ENCODE results near the gene PDE6B. TPM values are rescaled to one million over a fixed set of nuclear protein-coding genes. Genes with fewer than 3 reads are reported as not detected.
"Not testable (repeated sequence)": the region's sequence is repeated elsewhere in the genome, so short reads cannot be mapped to it uniquely, and the experiment has no call there.

The PDE6B gene
- total RNA-seq, 1 donor from 2014 or later = 13.3 TPM

GRCh38 chr4:642366-642765, 17.0 kb downstream of the PDE6B start:
- H3K36me3 Mint-ChIP-seq (ENCODE audit: low read depth); H3K27ac Mint-ChIP-seq; intact Hi-C loops (cut with micrococcal nuclease); H3K27me3 Mint-ChIP-seq (ENCODE audit: low read depth); H3K4me3 Mint-ChIP-seq (ENCODE audit: low read depth); DNase-seq (ENCODE audit: low spot score); H3K9me3 Mint-ChIP-seq; H3K4me1 Mint-ChIP-seq (ENCODE audit: low read depth): not testable (repeated sequence)

GRCh38 chr4:646460-646859, 21.1 kb downstream of the PDE6B start:
- Mint-ChIP-seq H3K36me3 (ENCODE audit: low read depth) (no peaks in the 10 kb centered on the region), H3K9me3 (peaks cover 9% of the 10 kb centered on the region), H3K27me3 (ENCODE audit: low read depth) (no peaks in the 10 kb centered on the region), H3K27ac (no peak overlapping the region), H3K4me1 (ENCODE audit: low read depth) (peaks cover 1% of the 10 kb centered on the region), H3K4me3 (ENCODE audit: low read depth) (peak overlapping the region; percentile 58)
- no peak for DNase-seq (ENCODE audit: low spot score)
- intact Hi-C loops (cut with micrococcal nuclease) = no loop called here

GRCh38 chr4:647481-647880, 22.1 kb downstream of the PDE6B start:
- Mint-ChIP-seq H3K9me3 (peaks cover 9% of the 10 kb centered on the region), H3K4me1 (ENCODE audit: low read depth) (peaks cover 1% of the 10 kb centered on the region), H3K36me3 (ENCODE audit: low read depth) (no peaks in the 10 kb centered on the region), H3K4me3 (ENCODE audit: low read depth) (no peak overlapping the region), H3K27me3 (ENCODE audit: low read depth) (no peaks in the 10 kb centered on the region), H3K27ac (no peak overlapping the region)
- intact Hi-C loops (cut with micrococcal nuclease) = no loop called here
- no peak for DNase-seq (ENCODE audit: low spot score)

GRCh38 chr4:648579-649292, 23.4 kb downstream of the PDE6B start:
- H3K4me1 Mint-ChIP-seq (ENCODE audit: low read depth) = peaks cover 1% of the 10 kb centered on the region
- H3K9me3 Mint-ChIP-seq = peaks cover 4% of the 10 kb centered on the region
- no peaks in the 10 kb centered on the region for H3K36me3 Mint-ChIP-seq (ENCODE audit: low read depth)
- H3K4me3 Mint-ChIP-seq (ENCODE audit: low read depth) = no peak overlapping the region
- intact Hi-C loops (cut with micrococcal nuclease) = no loop called here
- no peak for DNase-seq (ENCODE audit: low spot score)
- no peak overlapping the region for H3K27ac Mint-ChIP-seq
- no peaks in the 10 kb centered on the region for H3K27me3 Mint-ChIP-seq (ENCODE audit: low read depth)

GRCh38 chr4:649293-649625, 23.9 kb downstream of the PDE6B start:
- intact Hi-C loops (cut with micrococcal nuclease) = no loop called here
- Mint-ChIP-seq H3K27ac (no peak overlapping the region), H3K36me3 (ENCODE audit: low read depth) (no peaks in the 10 kb centered on the region), H3K27me3 (ENCODE audit: low read depth) (no peaks in the 10 kb centered on the region), H3K4me1 (ENCODE audit: low read depth) (peaks cover 1% of the 10 kb centered on the region), H3K4me3 (ENCODE audit: low read depth) (no peak overlapping the region), H3K9me3 (no peaks in the 10 kb centered on the region)
- no peak for DNase-seq (ENCODE audit: low spot score)

- H3K4me1 Mint-ChIP-seq (ENCODE audit: low read depth) = peaks cover 1% of the 10 kb centered on the region
Measured at GRCh38 chr4:649751-650310, 24.5 kb downstream of the PDE6B start.

GRCh38 chr4:650461-650860, 25.1 kb downstream of the PDE6B start:
- Mint-ChIP-seq H3K27ac (no peak overlapping the region), H3K9me3 (no peaks in the 10 kb centered on the region), H3K36me3 (ENCODE audit: low read depth) (no peaks in the 10 kb centered on the region), H3K4me1 (ENCODE audit: low read depth) (peaks cover 1% of the 10 kb centered on the region), H3K4me3 (ENCODE audit: low read depth) (no peak overlapping the region), H3K27me3 (ENCODE audit: low read depth) (no peaks in the 10 kb centered on the region)
- DNase-seq (ENCODE audit: low spot score) = no peak
- intact Hi-C loops (cut with micrococcal nuclease) = no loop called here

More at GRCh38 chr4:649751-650310, 24.5 kb downstream of the PDE6B start:
- no peaks in the 10 kb centered on the region for H3K27me3 Mint-ChIP-seq (ENCODE audit: low read depth)
- H3K27ac Mint-ChIP-seq = no peak overlapping the region
- no peaks in the 10 kb centered on the region for H3K9me3 Mint-ChIP-seq
- H3K36me3 Mint-ChIP-seq (ENCODE audit: low read depth) = no peaks in the 10 kb centered on the region
- H3K4me3 Mint-ChIP-seq (ENCODE audit: low read depth) = no peak overlapping the region
- no peak for DNase-seq (ENCODE audit: low spot score)
- intact Hi-C loops (cut with micrococcal nuclease) = no loop called here

GRCh38 chr4:650951-651883, 25.8 kb downstream of the PDE6B start:
- no peak for DNase-seq (ENCODE audit: low spot score)
- intact Hi-C loops (cut with micrococcal nuclease) = no loop called here
- Mint-ChIP-seq H3K4me3 (ENCODE audit: low read depth) (no peak overlapping the region), H3K27me3 (ENCODE audit: low read depth) (no peaks in the 10 kb centered on the region), H3K27ac (no peak overlapping the region), H3K9me3 (no peaks in the 10 kb centered on the region), H3K4me1 (ENCODE audit: low read depth) (peaks cover 1% of the 10 kb centered on the region), H3K36me3 (ENCODE audit: low read depth) (no peaks in the 10 kb centered on the region)

- Mint-ChIP-seq H3K4me1 (ENCODE audit: low read depth) (no peaks in the 10 kb centered on the region), H3K27ac (no peak overlapping the region), H3K36me3 (ENCODE audit: low read depth) (no peaks in the 10 kb centered on the region), H3K4me3 (ENCODE audit: low read depth) (no peak overlapping the region), H3K9me3 (no peaks in the 10 kb centered on the region), H3K27me3 (ENCODE audit: low read depth) (no peaks in the 10 kb centered on the region)
- DNase-seq (ENCODE audit: low spot score) = no peak
- intact Hi-C loops (cut with micrococcal nuclease) = no loop called here
Measured at GRCh38 chr4:651884-652642, 26.7 kb downstream of the PDE6B start.

GRCh38 chr4:653080-653821, 27.9 kb downstream of the PDE6B start:
- Mint-ChIP-seq H3K9me3 (no peaks in the 10 kb centered on the region), H3K27ac (no peak overlapping the region), H3K36me3 (ENCODE audit: low read depth) (no peaks in the 10 kb centered on the region), H3K4me1 (ENCODE audit: low read depth) (no peaks in the 10 kb centered on the region), H3K27me3 (ENCODE audit: low read depth) (no peaks in the 10 kb centered on the region), H3K4me3 (ENCODE audit: low read depth) (no peak overlapping the region)
- intact Hi-C loops (cut with micrococcal nuclease) = no loop called here
- no peak for DNase-seq (ENCODE audit: low spot score)

- H3K4me3 Mint-ChIP-seq (ENCODE audit: low read depth) = no peak overlapping the region
- H3K4me1 Mint-ChIP-seq (ENCODE audit: low read depth) = no peaks in the 10 kb centered on the region
- no peak overlapping the region for H3K27ac Mint-ChIP-seq
- no peaks in the 10 kb centered on the region for H3K27me3 Mint-ChIP-seq (ENCODE audit: low read depth)
- intact Hi-C loops (cut with micrococcal nuclease) = no loop called here
- no peak for DNase-seq (ENCODE audit: low spot score)
- H3K9me3 Mint-ChIP-seq = no peaks in the 10 kb centered on the region
- no peaks in the 10 kb centered on the region for H3K36me3 Mint-ChIP-seq (ENCODE audit: low read depth)
Measured at GRCh38 chr4:653831-654502, 28.6 kb downstream of the PDE6B start.

GRCh38 chr4:654503-654845, 29.1 kb downstream of the PDE6B start:
- no peaks in the 10 kb centered on the region for H3K9me3 Mint-ChIP-seq
- no peaks in the 10 kb centered on the region for H3K4me1 Mint-ChIP-seq (ENCODE audit: low read depth)
- intact Hi-C loops (cut with micrococcal nuclease) = no loop called here
- H3K36me3 Mint-ChIP-seq (ENCODE audit: low read depth) = no peaks in the 10 kb centered on the region
- DNase-seq (ENCODE audit: low spot score) = no peak
- H3K4me3 Mint-ChIP-seq (ENCODE audit: low read depth) = no peak overlapping the region
- no peaks in the 10 kb centered on the region for H3K27me3 Mint-ChIP-seq (ENCODE audit: low read depth)
- H3K27ac Mint-ChIP-seq = no peak overlapping the region
